Measurements from ENCODE around the gene PPP2R2C. TPM values are rescaled to one million over a fixed set of nuclear protein-coding genes. Genes with fewer than 3 reads are reported as not detected.

PPP2R2C gene
- total and polyA plus RNA-seq, 9 of the 15 experiments (the other 6 are each of a cell fraction or from before 2014, with no cell fraction given): 0.04 to 0.06 TPM; not detected in 7

- TF ChIP-seq TSHZ1 (CRISPR knock-in tag; IDR thresholded peaks at IDR 0.05) (no peak), ZNF12 (CRISPR knock-in tag; IDR thresholded peaks at IDR 0.05) (no peak)
Measured at GRCh38 chr4:6364146-6364545, 108.3 kb downstream of the PPP2R2C start (continued).

DNA sequence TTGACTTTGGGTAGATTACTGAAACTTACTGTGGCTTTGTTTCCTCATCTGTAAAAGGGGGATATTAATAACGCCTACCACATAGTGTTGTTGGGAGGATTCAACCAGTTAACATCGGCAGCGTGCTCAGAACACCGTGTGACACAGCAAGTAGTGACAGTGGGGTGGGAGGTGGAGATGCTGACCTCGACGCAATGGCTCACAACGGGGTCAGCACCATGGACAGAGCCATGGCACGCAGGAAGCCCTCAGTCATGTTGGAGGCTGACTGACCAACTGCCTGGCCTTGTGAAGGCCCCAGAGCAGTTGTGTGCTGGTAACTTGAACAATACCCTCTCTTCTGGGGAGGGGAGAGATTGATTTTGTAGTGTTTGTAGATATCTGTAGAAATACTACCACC is 109.5 kb downstream of the PPP2R2C start:
- Histone ChIP-seq H3K4me2 (ENCODE audit: insufficient read depth, low read length) (no peak overlapping the region), H3K36me3 (ENCODE audit: control insufficient read depth, insufficient read depth, low read length) (no peaks in the 10 kb centered on the region), H3K9ac (ENCODE audit: insufficient read depth in 1 of 2, low read depth in 2 of 2, low read length in 2 of 2) (no peak overlapping the region), H3K79me2 (ENCODE audit: control insufficient read depth, insufficient read depth, low read length) (no peaks in the 10 kb centered on the region), H3K9me3 (replicated peaks; ENCODE audit: control insufficient read depth, insufficient read depth, low read depth, low read length) (no peaks in the 10 kb centered on the region), H3K4me3 (no peak overlapping the region), H2AFZ (ENCODE audit: low read depth, low read length) (no peak overlapping the region), H3K9me1 (ENCODE audit: control insufficient read depth, insufficient read depth, low read length) (peaks cover 2% of the 10 kb centered on the region), H3K27ac (ENCODE audit: extremely low read depth, low read depth, low read length) (no peak overlapping the region), H3K4me1 (replicated peaks in 1 of 2; ENCODE audit: control insufficient read depth in 2 of 2, insufficient read depth in 2 of 2, low read length in 2 of 2) (no peaks in the 10 kb centered on the region), H4K20me1 (replicated peaks; ENCODE audit: control insufficient read depth, insufficient read depth, low read length) (no peaks in the 10 kb centered on the region; the same call in 1 of the 2 replicates), H3K27me3 (ENCODE audit: control insufficient read depth in 2 of 2, insufficient read depth in 2 of 2, low read length in 2 of 2) (peaks cover 4 to 32% of the 10 kb centered on the region in 2 experiments; a peak in 4 of 5 replicates)
- DNase-seq (ENCODE audit: extremely low read depth in 1 of 4, low spot score in 3 of 4) (peak; percentile 63 to 70 (median 66)), FAIRE-seq (peak; percentile 65), ATAC-seq (peak; percentile 90)
- WGBS (ENCODE audit: insufficient coverage, low coverage, missing lambda C conversion rate): under 1% methylated on average over 8 of the region's 8 CpGs
- no TSS peak for BruUV-seq (replicated peaks)
- in situ Hi-C loops (cut with MboI): no loop called here
- ChIA-PET POLR2A (no interaction called here), CTCF (ENCODE audit: low intra/inter-chr PET ratio) (no interaction called here)
- intact Hi-C loops (cut with micrococcal nuclease): no loop called here
- TF ChIP-seq TAF9B (IDR thresholded peaks at IDR 0.05; ENCODE audit: partially characterized antibody): no peak
- no peak for TF ChIP-seq NRF1 (conservative IDR thresholded peaks at IDR 0.05 in 1 of 2, IDR thresholded peaks at IDR 0.05 in 1 of 2)
- TF ChIP-seq ZNF431 (CRISPR knock-in tag; IDR thresholded peaks at IDR 0.05): peak; percentile 26; the same call in 1 of the 2 replicates
- TF ChIP-seq ZKSCAN8 (CRISPR knock-in tag; IDR thresholded peaks at IDR 0.05): no peak
- TF ChIP-seq TEAD2 (tag; IDR thresholded peaks at IDR 0.05): peak; percentile 32; the same call in 1 of the 2 replicates
- TF ChIP-seq ATF1 (CRISPR knock-in tag; IDR thresholded peaks at IDR 0.05): 0 out of 2 replicates have a peak, but pooled peaks have one; percentile 37
- TF ChIP-seq ATF1 (tag; IDR thresholded peaks at IDR 0.05): no peak
- TF ChIP-seq, protein P1, sequence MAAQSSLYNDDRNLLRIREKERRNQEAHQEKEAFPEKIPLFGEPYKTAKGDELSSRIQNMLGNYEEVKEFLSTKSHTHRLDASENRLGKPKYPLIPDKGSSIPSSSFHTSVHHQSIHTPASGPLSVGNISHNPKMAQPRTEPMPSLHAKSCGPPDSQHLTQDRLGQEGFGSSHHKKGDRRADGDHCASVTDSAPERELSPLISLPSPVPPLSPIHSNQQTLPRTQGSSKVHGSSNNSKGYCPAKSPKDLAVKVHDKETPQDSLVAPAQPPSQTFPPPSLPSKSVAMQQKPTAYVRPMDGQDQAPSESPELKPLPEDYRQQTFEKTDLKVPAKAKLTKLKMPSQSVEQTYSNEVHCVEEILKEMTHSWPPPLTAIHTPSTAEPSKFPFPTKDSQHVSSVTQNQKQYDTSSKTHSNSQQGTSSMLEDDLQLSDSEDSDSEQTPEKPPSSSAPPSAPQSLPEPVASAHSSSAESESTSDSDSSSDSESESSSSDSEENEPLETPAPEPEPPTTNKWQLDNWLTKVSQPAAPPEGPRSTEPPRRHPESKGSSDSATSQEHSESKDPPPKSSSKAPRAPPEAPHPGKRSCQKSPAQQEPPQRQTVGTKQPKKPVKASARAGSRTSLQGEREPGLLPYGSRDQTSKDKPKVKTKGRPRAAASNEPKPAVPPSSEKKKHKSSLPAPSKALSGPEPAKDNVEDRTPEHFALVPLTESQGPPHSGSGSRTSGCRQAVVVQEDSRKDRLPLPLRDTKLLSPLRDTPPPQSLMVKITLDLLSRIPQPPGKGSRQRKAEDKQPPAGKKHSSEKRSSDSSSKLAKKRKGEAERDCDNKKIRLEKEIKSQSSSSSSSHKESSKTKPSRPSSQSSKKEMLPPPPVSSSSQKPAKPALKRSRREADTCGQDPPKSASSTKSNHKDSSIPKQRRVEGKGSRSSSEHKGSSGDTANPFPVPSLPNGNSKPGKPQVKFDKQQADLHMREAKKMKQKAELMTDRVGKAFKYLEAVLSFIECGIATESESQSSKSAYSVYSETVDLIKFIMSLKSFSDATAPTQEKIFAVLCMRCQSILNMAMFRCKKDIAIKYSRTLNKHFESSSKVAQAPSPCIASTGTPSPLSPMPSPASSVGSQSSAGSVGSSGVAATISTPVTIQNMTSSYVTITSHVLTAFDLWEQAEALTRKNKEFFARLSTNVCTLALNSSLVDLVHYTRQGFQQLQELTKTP (IDR thresholded peaks at IDR 0.05; ENCODE audit: low read depth in 1 of 2, partially characterized antibody in 2 of 2): peak in 1 of 2 experiments; percentile 90
- TF ChIP-seq CREB3 (tag; conservative IDR thresholded peaks at IDR 0.05; ENCODE audit: low read depth): peak; percentile 72; the same call in 1 of the 2 replicates
- TF ChIP-seq GABPB1 (CRISPR knock-in tag; IDR thresholded peaks at IDR 0.05): peak; percentile 23; the same call in 1 of the 2 replicates
